Subcutaneous adipose tissue (tissue), 4 donors: ENCODE measurements around the gene ELL. TPM values are rescaled to one million over a fixed set of nuclear protein-coding genes. Genes with fewer than 3 reads are reported as not detected.

Experiments
- total RNA-seq, 4 donors: library from RNA; depleted of rRNA; stranded (reverse); fragments of >200 nt; gene quantifications; one replicate each; pipeline ENCODE4 v1.1.0, GENCODE V29; 2016

ELL gene
- total RNA-seq, 4 donors from 2014 or later: 14.3 to 16.1 (median 15.3) TPM

Other genes starting within 250 kb of the ELL start
- gene IQCN, start 247.6 kb downstream of the ELL start, total RNA-seq: 1 to 10 TPM; 1.3 to 7.9 (median 3.0) TPM
- gene JUND, start 240.4 kb downstream of the ELL start, total RNA-seq: 100 to 1,000 TPM; 101 to 314 (median 150) TPM
- 10 to 100 TPM; 70.3 to 87.7 (median 81.4) TPM for gene LSM4, start 199.0 kb downstream of the ELL start, total RNA-seq
- 10 to 100 TPM; 17.4 to 33.9 (median 22.6) TPM for gene PGPEP1, start 181.5 kb downstream of the ELL start, total RNA-seq
- gene GDF15, start 135.9 kb downstream of the ELL start, total RNA-seq: 10 to 100 TPM in 2 of 4 donors, 1 to 10 TPM in 2; 1.7 to 20.6 (median 8.4) TPM
- gene LRRC25, start 124.4 kb downstream of the ELL start, total RNA-seq: 10 to 100 TPM in 3 of 4 donors, 1 to 10 TPM in 1; 8.3 to 32.0 (median 18.7) TPM
- 10 to 100 TPM; 19.8 to 32.0 (median 23.1) TPM for gene SSBP4, start 102.7 kb downstream of the ELL start, total RNA-seq
- gene ISYNA1, start 83.9 kb downstream of the ELL start, total RNA-seq: 10 to 100 TPM in 3 of 4 donors, 1 to 10 TPM in 1; 9.9 to 50.5 (median 11.4) TPM
- gene FKBP8, start 21.5 kb upstream of the ELL start, total RNA-seq: 100 to 1,000 TPM; 105 to 369 (median 280) TPM
- 100 to 1,000 TPM in 3 of 4 donors, 10 to 100 TPM in 1; 97.2 to 145 (median 120) TPM for gene KXD1, start 35.8 kb upstream of the ELL start, total RNA-seq
- 100 to 1,000 TPM; 498 to 791 (median 619) TPM for gene UBA52, start 49.8 kb upstream of the ELL start, total RNA-seq
- 100 to 1,000 TPM in 2 of 4 donors, 10 to 100 TPM in 2; 49.1 to 128 (median 99.7) TPM for gene REX1BD, start 66.7 kb upstream of the ELL start, total RNA-seq
- gene CRLF1, start 84.7 kb upstream of the ELL start, total RNA-seq: 100 to 1,000 TPM in 2 of 4 donors, 10 to 100 TPM in 2; 28.5 to 117 (median 84.3) TPM
- 1 to 10 TPM in 1 of 4 donors, under 1 TPM in 2, not detected in 1; 0.34 to 2.1 (median 0.88) TPM for gene TMEM59L, start 90.8 kb upstream of the ELL start, total RNA-seq
- gene KLHL26, start 115.0 kb upstream of the ELL start, total RNA-seq: 10 to 100 TPM in 2 of 4 donors, 1 to 10 TPM in 2; 6.7 to 29.0 (median 12.1) TPM
- gene CRTC1, start 161.6 kb upstream of the ELL start, total RNA-seq: 1 to 10 TPM; 2.0 to 8.3 (median 3.9) TPM